Nucleus accumbens (tissue), 56 donors: ENCODE data around the gene GCKR.
A peak's percentile ranks its signal among the peaks of the same experiment; 100 is the strongest.

Experiments
- DNase-seq, 56 donors: peaks; one replicate each; lab custom pipeline; 2025; lab: John Stamatoyannopoulos, UW

The GCKR gene

GRCh38 chr2:27496357-27497287 lies at the start of gene GCKR:
GCKR (plus strand) TSS chr2:27496839; CDS start chr2:27496905, 66 bp downstream.
- no peak for DNase-seq

GRCh38 chr2:27448381-27448780 lies 48.3 kb upstream of the GCKR start:
- DNase-seq, result no peak

GRCh38 chr2:27451095-27451494 lies 45.5 kb upstream of the GCKR start:
- DNase-seq, result no peak

GRCh38 chr2:27453968-27454367 lies 42.7 kb upstream of the GCKR start:
- DNase-seq, result no peak

- DNase-seq, result no peak
Measured at GRCh38 chr2:27461118-27461517, 35.5 kb upstream of the GCKR start.

- DNase-seq, result no peak
Measured at GRCh38 chr2:27464443-27464842, 32.2 kb upstream of the GCKR start.

GRCh38 chr2:27471961-27472360 lies 24.7 kb upstream of the GCKR start:
- no peak for DNase-seq

- DNase-seq, result peak in 1 of 56 donors; percentile 5
Measured at GRCh38 chr2:27485496-27485895, 11.1 kb upstream of the GCKR start.

GRCh38 chr2:27489118-27489497 lies 7.5 kb upstream of the GCKR start:
- DNase-seq, result peak in 3 of 56 donors; percentile 46 to 51 (median 49)

GRCh38 chr2:27489498-27490397 lies 6.9 kb upstream of the GCKR start, which contains the start of gene IFT172:
IFT172 (minus strand) TSS chr2:27489743; CDS start chr2:27489653, 90 bp downstream.
- peak; percentile 69 to 99 (median 96) for DNase-seq

- no peak for DNase-seq
Measured at GRCh38 chr2:27492557-27492956, 4.1 kb upstream of the GCKR start.

- peak in 1 of 56 donors; percentile 19 for DNase-seq
Measured at GRCh38 chr2:27493948-27494283, 2.7 kb upstream of the GCKR start.

- DNase-seq, result peak in 12 of 56 donors; percentile 3 to 61 (median 26)
Measured at GRCh38 chr2:27494284-27494943, 2.2 kb upstream of the GCKR start.

GRCh38 chr2:27494944-27495554 lies 1.6 kb upstream of the GCKR start, which contains the start of gene FNDC4:
FNDC4 (minus strand) TSS chr2:27495200; CDS start chr2:27494679, 521 bp downstream.
- DNase-seq, result peak in 14 of 56 donors; percentile 3 to 66 (median 18)

GRCh38 chr2:27495840-27496356 lies 741 bp upstream of the GCKR start:
- DNase-seq, result no peak

- DNase-seq, result no peak
Measured at GRCh38 chr2:27497288-27497627, 619 bp downstream of the GCKR start.

- DNase-seq, result no peak
Measured at GRCh38 chr2:27498975-27499374, 2.3 kb downstream of the GCKR start.

- no peak for DNase-seq
Measured at GRCh38 chr2:27501042-27501441, 4.4 kb downstream of the GCKR start.

- no peak for DNase-seq
Measured at GRCh38 chr2:27502142-27502541, 5.5 kb downstream of the GCKR start.

GRCh38 chr2:27506587-27506986 lies 9.9 kb downstream of the GCKR start:
- DNase-seq, result no peak
